GM19025 (cell line): ENCODE measurements around the gene UBASH3B.
"Not testable (repeated sequence)": the region's sequence is repeated elsewhere in the genome, so short reads cannot be mapped to it uniquely, and the experiment has no call there.

Experiments
- ATAC-seq: cut with Tn5 transposase; IDR thresholded peaks from one replicate; pipeline ENCODE4 v1.9.1; 2021; ENCODE audit warnings: mild to moderate bottlenecking, low read depth, moderate library complexity; ENCODE audit not compliant: unreplicated experiment

The UBASH3B gene

GRCh38 chr11:122803306-122803705 is 147.8 kb downstream of the UBASH3B start:
- ATAC-seq = no peak

GRCh38 chr11:122803716-122804115 is 148.2 kb downstream of the UBASH3B start:
- ATAC-seq = no peak

DNA sequence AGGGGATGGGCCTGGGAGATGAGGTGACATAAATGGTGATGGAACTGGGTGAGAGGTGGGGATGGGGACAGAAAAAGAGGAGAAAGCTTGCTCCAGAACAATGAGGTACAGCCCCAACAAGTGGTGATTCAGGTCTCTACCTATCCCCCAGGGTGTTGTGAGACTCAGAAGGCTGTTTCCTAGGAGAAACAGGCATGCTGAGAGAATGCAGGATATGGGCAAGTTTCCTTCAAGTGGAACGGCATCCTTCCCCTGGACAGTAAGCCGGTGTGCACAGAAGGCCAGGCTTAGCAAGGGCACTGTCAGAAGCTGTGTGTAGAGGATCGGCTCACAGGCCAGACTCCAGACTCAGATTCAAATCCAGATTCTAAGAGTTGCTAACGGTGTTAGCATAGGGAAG is 148.6 kb downstream of the UBASH3B start:
- ATAC-seq = no peak

DNA sequence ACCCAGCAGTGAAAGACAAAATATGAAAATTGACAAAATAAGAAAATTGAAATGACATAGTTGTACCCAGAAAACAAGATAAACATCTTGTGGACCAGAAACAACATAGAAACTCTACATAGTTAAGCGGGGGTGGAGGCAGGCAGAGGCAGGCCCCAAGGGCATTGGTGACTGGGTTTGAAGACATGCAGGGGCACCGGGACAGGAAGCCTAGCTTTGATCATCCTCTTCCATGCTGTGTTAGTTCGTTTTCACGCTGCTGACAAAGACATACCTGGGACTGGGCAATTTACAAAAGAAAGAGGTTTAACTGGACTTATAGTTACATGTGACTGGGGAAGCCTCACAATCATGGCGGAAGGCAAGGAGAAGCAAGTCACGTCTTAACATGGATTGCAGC is 149.3 kb downstream of the UBASH3B start:
- ATAC-seq = no peak

- no peak for ATAC-seq
Observed at GRCh38 chr11:122807731-122808477, 152.4 kb downstream of the UBASH3B start.

DNA sequence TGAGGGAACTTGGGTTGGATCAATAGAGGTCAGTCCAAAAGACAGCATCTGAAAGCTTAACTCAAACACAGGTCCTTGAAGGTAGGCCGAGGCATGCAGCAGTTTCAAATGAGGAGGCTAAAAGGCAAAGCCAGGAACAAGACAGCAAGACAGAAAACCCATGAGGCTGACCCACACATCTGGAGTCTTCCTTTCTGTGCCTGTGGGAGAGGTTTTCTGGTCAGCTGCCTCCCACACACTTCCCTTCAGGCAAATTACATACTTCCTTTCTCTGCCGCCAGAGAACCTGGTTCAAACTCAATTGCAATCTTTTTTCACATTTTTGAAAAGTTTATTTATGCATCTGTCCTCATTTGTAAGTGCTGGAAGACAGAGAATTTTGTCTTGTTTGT is 153.0 kb downstream of the UBASH3B start:
- peak; percentile 70 for ATAC-seq

- ATAC-seq = no peak
Observed at GRCh38 chr11:122809866-122810265, 154.3 kb downstream of the UBASH3B start.

GRCh38 chr11:122811721-122812120 is 156.2 kb downstream of the UBASH3B start:
- no peak for ATAC-seq

DNA sequence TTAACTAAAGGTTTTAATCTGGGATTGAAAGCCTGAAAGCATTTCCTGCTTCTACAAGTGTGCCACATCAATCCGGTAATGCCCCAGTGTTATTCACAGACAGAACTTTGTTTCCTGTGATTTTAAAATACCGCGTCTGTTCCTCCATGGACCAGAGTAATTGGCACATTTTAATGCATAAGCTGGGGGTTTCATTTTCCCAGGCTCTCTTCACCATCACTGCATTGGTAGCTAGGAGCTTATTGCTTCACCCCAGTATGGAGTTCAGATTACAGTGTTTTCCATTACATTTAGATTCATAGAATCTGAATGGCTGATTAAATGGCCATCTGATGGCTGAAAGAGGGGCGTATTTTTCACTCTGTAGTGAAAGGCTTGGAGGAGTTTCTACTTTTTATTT is 157.1 kb downstream of the UBASH3B start:
- no peak for ATAC-seq

DNA sequence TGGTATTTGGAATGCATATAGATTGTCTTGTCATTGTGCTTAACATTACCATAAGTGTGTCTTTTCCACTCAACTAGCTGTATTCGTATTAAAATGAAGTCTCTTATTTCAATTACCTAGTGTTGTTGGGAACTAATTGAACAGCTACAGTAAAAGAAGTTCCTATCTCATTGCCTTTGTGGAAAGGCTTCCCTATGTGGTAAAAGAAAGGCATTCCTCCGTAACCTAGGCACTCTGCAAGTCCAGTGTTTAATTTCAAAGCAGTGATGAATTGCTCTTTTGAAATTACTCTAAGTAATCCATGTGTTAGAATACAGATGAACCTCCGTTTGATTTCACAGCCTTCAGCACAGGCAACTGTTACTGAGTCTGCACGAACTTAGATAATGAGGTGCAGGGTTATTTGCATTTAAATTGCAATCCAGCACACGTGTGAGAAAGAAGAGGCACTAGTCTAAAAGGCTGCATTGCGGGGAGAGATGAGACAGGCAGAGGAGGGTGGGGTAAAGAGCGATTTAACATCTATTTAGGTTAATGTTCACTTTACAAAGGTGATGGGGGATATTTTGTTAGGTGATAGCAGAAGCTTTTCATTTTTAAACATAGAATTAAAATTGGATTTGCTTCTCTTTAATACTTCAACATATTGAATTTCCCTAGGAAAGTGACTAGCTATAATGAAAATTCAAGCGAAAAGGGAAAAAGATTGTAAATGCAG is 157.8 kb downstream of the UBASH3B start:
- ATAC-seq = no peak

DNA sequence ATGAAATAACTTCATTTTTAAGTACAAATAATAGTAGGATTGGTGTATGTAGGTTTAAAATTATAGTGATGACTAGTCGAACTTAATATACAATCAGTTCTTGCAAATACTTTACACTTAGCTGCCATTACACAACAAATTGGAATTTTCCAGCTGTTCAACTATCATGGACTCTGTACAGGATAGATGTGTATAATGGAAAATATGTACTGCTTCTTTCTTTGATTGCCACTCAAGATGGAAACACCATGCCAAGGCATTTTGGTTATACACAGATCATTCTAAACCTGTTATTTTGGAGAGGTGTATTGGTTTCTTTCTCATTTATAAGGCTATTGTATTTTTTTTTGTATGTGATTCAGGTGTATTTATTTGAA is 158.4 kb downstream of the UBASH3B start:
- no peak for ATAC-seq

DNA sequence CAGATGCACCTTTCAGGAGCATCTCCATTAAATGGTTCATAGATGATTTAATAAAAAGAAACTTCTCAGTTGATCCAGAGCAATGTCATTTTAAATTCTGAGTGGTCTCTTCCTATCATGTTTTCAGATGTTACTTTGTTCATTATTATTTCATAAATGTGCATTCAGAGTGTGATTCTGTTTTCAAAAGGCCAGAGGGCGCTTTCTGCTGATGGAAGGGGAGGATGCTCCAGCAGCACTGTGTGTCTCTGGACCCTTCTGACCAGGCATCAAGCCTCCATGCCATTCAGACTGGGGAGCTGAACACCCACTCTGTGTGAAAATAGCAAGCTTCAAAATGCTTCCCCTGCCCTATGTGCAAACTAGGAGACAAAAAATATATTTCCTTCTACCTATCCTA is 158.9 kb downstream of the UBASH3B start:
- no peak for ATAC-seq

DNA sequence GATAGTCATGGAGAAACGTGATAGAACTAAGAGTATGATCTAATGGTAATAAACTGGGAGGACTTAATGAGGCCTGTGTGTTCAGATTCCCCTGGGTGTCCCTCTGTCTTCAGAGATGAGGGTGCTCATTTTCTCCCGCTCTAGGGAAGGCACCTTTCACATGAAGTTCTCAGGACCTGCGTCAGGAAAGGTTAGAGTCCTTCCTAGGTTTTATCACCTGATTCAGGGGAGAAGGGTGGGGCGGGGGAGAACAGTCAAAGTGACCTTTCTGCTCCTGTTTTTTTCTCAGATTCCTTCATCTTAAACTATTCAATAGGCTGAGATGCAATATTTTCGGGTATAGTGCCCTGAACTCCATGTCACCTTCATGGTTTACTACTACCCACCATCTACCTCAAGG is 160.4 kb downstream of the UBASH3B start:
- no peak for ATAC-seq

DNA sequence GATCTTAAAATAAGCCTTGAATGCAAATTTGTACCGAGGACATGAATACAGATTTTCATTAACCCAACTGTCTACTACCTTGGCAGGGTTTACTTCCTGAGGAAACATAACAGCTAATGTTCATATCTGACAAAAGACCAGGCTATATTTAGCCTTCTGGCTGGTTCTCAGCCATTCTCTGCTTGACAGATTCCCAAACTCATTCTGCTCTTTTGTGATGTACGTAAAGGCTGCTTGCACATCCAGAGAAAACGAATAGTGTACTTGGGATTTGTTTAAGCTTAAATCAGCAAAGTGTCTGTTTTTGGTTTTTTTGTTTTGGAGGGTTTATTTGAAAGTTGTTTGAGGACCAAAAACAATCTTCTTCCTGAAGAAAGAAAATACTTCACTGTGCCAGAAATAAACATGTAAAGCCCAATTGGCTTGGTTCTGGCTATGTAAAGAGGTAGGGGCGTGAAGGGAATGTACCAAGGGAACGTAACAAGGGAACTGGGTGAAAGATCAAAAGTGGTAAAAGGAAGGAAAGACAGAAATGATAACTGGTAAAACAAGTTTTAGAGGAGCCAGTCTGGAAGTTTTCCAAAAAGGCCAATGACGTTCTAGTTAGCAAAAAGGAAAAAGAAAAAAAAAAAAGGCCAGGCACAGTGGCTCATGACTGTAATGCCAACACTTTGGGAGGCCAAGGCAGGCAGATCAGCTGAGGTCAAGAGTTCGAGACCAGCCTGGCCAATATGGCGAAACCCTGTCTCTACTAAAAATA is 161.4 kb downstream of the UBASH3B start:
- ATAC-seq = no peak

GRCh38 chr11:122820158-122820557 is 164.6 kb downstream of the UBASH3B start:
- no peak for ATAC-seq

GRCh38 chr11:122821169-122821568 is 165.6 kb downstream of the UBASH3B start:
- ATAC-seq = no peak

DNA sequence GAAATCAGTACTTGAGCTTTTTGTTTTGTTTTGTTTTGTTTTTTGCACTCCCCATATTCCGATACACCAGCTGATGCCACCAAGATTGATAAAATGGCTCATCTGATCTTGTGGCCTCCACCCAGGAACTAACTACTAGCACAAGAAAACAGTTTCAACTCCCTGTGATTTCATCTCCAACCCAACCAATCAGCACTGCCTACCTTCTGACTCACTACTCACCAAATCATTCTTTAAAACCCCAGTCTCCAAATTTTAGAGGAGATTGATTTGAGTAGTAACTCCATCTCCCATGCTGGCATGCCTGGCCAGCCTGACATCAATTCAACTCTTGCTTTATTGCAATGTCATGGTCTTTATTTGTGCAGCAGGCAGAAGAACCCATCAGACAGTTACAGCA is 166.7 kb downstream of the UBASH3B start:
- ATAC-seq = no peak

DNA sequence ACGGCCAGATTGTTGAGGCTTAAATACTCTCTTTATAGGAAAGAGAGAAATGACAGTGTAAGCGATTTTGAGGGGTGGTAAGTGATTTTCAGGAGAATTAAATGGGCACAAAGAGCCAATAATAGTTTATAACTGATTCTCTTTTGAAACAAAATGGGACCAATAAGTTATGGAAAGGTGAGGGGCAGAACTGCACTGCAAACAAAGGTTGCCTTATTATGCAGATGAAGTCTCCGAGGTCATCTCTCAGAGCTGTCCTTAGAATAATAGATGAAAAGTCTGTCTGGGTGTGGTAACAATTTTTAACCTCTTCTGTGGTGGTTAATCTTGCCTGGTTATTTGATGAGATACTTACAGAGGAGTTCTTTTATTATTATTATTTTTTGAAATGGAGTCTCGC is 168.0 kb downstream of the UBASH3B start:
- ATAC-seq = no peak

- not testable (repeated sequence) for ATAC-seq
Observed at GRCh38 chr11:122829371-122829770, 173.8 kb downstream of the UBASH3B start.

DNA sequence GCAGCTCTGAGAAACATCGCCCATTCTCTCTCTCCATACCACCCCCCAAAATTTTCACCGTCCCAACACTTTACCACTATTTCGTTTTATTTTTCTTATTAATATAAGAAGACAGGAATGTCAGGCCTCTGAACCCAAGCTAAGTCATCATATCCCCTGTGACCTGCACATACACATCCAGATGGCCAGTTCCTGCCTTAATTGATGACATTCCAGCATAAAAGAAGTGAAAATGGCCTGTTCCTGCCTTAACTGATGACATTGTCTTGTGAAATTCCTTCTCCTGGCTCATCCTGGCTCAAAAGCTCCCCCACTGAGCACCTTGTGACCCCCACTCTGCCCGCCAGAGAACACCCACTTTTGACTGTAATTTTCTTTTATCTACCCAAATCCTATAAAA is 176.8 kb downstream of the UBASH3B start:
- ATAC-seq = not testable (repeated sequence)

DNA sequence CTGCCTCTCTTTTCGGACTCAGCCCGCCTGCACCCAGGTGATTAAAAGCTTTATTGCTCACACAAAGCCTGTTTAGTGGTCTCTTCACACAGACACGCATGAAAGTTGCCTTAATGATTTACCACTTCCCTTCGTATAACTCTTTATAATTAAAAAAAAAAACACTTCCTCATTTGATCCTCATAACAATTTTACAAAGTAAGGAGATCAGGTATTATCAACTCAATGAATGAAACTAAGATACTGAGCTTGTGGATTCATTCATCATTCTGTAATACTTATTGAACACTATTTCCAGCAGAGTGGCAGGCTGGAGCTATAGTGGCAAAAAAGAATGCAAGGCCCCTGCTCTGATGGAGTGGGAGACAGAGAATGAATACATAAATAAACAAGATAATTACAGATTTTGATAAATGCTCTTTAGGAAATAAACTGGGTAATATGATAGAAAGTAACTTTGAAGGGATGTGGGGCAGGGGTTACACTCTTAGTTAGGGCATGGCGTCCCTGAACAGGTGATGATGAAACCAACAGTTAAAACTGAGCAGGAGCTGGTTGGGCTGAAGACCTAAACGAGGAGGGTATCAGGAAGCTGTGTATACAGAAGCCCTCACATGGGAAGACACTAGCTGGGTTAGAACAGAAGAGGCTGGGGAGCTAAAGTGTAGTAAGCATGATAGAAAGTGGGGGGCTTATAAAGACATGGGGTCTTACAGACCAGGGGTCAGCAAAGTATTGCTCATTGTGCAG is 177.4 kb downstream of the UBASH3B start:
- no peak for ATAC-seq
